GM12872 (cell line): ENCODE measurements around the gene SOBP.

ENCODE experiments used
- CTCF ChIP-seq: IDR thresholded peaks from 3 replicates; pipeline ENCODE4 v1.5.1; 2011; ENCODE audit warnings: low read depth, mild to moderate bottlenecking, low read length, moderate library complexity; ENCODE audit not compliant: insufficient read depth

SOBP gene

GRCh38 chr6:107704347-107705013, 214.6 kb downstream of the SOBP start:
- TF ChIP-seq CTCF: peak; percentile 70

GRCh38 chr6:107706516-107707115, 216.7 kb downstream of the SOBP start:
- no peak for TF ChIP-seq CTCF

DNA sequence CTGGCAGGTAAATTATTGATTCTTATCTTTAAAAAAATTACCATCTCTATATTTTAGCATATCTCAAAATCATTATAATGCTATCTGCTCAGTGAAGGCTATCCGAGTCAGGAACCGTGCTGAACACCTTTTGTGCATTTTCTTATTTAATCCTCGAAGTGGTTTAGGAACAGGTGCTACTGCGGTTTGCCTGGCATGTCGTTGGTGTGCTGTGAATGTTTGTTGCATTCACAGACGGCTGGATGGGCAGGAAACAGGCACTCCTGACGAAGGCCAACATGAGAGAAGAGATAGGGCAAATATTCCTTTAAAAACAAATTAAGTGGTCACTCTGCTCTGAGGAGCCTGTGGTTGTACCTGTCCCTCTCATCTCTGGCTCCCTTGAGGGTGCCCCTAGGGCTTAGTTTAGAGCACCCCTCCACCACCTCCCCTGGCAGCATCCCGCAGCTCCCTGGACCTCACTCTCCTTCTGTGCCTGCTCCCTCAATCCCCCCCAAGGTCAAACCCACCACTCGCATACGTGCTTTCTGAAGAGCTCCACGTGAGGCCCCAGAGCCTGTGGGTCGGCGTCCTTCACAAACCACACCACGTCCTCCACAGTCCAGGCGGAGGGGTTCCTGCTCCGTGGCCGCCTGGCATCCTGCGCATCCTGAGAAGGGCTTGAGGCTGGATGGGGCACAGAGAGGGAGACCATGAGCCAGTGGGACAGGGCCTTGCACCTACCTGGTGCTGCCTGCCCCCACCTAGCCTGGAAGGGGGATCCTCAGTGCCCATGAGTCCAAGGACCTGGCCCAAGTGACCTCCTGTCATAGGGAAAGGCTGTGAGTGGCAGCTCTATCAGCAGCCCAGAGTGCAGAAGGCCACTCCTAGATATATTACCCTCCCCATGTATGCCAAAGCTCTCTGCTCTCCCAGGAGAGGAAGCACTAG, 217.7 kb downstream of the SOBP start:
- no peak for TF ChIP-seq CTCF

DNA sequence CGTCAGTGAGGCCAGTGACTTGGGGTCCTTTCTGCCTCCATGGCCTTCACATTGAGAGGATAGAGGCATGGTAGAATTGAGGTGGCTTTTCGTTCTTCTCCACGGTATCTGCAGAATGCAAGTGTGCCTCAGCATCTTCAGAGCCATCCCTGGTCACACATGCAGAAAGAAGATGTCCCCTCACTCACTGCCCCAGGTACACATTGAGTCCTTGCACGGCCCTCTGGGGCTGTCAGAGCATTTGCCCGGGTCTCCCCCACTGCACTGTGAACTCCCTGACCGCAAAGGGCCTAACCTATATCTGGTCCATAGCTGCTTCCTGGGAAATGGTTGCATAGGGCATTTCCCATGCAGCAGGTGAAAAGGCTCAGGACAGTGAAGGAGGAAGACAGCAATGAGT, 218.5 kb downstream of the SOBP start:
- no peak for TF ChIP-seq CTCF

- no peak for TF ChIP-seq CTCF
These were observed 219.4 kb downstream of the SOBP start for GRCh38 chr6:107709341-107709740.
